ENCODE data around the gene MYO5A.

DNA sequence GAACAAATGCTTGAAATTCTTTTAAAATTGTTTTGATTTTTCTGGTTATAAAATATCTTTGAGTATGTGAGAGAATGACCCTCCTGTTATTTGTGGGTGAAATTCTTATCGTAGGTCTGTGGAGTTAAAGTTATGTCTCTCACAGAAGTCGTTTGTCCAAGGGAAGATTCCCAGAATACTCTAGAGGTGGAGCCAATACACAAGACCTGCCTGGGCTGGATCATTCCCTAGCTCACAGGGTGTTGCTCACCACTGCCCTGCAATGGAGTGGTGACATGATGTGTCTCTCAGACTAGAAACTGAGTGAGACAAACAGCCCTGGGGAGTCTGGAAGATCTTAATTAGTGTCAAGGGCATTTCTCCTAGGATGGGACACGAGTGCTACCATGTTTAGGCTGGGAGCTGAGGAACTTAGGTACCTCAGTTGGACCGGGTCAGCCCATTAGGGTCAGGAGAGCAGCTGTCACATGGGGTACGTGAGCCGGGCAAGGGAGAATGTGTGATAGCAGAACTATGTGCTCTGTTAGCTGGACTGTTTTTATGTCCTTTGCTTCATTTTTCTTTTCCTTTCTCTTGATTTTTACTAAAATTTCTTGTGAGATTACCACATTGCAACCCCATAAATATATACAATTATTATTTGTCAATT is 179.5 kb downstream of the MYO5A start:
- TF ChIP-seq, protein P1, sequence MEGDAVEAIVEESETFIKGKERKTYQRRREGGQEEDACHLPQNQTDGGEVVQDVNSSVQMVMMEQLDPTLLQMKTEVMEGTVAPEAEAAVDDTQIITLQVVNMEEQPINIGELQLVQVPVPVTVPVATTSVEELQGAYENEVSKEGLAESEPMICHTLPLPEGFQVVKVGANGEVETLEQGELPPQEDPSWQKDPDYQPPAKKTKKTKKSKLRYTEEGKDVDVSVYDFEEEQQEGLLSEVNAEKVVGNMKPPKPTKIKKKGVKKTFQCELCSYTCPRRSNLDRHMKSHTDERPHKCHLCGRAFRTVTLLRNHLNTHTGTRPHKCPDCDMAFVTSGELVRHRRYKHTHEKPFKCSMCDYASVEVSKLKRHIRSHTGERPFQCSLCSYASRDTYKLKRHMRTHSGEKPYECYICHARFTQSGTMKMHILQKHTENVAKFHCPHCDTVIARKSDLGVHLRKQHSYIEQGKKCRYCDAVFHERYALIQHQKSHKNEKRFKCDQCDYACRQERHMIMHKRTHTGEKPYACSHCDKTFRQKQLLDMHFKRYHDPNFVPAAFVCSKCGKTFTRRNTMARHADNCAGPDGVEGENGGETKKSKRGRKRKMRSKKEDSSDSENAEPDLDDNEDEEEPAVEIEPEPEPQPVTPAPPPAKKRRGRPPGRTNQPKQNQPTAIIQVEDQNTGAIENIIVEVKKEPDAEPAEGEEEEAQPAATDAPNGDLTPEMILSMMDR (optimal IDR thresholded peaks at IDR 0.05 in 1 of 3, IDR thresholded peaks at IDR 0.05 in 1 of 3, conservative IDR thresholded peaks at IDR 0.05 in 1 of 3; ENCODE audit: extremely low read depth in 1 of 3, insufficient read depth in 2 of 3, low read length in 3 of 3), result peak in 2 of 3 experiments; percentile 8 to 27
- no peak for TF ChIP-seq EZH2 (IDR thresholded peaks at IDR 0.05; ENCODE audit: low read length)
